NK-92 (cell line): ENCODE results near the gene ZPBP2.
"Not testable (repeated sequence)": the region's sequence is repeated elsewhere in the genome, so short reads cannot be mapped to it uniquely, and the experiment has no call there.

Experiments used
- DNase-seq: peaks from one replicate; lab custom pipeline; 2025; ENCODE audit not compliant: unreplicated experiment; lab: John Stamatoyannopoulos, UW

Gene ZPBP2

GRCh38 chr17:39854909-39855308 lies 13.1 kb upstream of the ZPBP2 start:
- no peak for DNase-seq

- DNase-seq, result not testable (repeated sequence)
Observed at GRCh38 chr17:39855911-39856649, 11.9 kb upstream of the ZPBP2 start.

- no peak for DNase-seq
Observed at GRCh38 chr17:39861235-39861634, 6.8 kb upstream of the ZPBP2 start.

GRCh38 chr17:39863244-39863917 lies 4.6 kb upstream of the ZPBP2 start:
- no peak for DNase-seq

- no peak for DNase-seq
Observed at GRCh38 chr17:39863918-39864746, 3.9 kb upstream of the ZPBP2 start, which contains the start of gene IKZF3. TSS of gene IKZF3 (minus strand) at chr17:39864312. CDS start at chr17:39864126, 186 bp downstream.

- DNase-seq, result no peak
Observed at GRCh38 chr17:39866013-39866730, 1.8 kb upstream of the ZPBP2 start.

- DNase-seq, result no peak
Observed at GRCh38 chr17:39867084-39867879, 720 bp upstream of the ZPBP2 start.

GRCh38 chr17:39868554-39868942 lies 546 bp downstream of the ZPBP2 start:
- DNase-seq, result no peak

GRCh38 chr17:39870776-39871175 lies 2.8 kb downstream of the ZPBP2 start:
- DNase-seq, result no peak

GRCh38 chr17:39871801-39872200 lies 3.8 kb downstream of the ZPBP2 start:
- no peak for DNase-seq

- no peak for DNase-seq
Observed at GRCh38 chr17:39872751-39873150, 4.7 kb downstream of the ZPBP2 start.

- DNase-seq, result not testable (repeated sequence)
Observed at GRCh38 chr17:39886102-39886501, 18.1 kb downstream of the ZPBP2 start.

GRCh38 chr17:39887078-39887477 lies 19.1 kb downstream of the ZPBP2 start:
- no peak for DNase-seq

- no peak for DNase-seq
Observed at GRCh38 chr17:39889200-39889599, 21.2 kb downstream of the ZPBP2 start.

- no peak for DNase-seq
Observed at GRCh38 chr17:39894681-39895376, 26.8 kb downstream of the ZPBP2 start.

- no peak for DNase-seq
Observed at GRCh38 chr17:39898088-39898487, 30.1 kb downstream of the ZPBP2 start.

- DNase-seq, result no peak
Observed at GRCh38 chr17:39899215-39899614, 31.2 kb downstream of the ZPBP2 start.

GRCh38 chr17:39902027-39902426 lies 34.0 kb downstream of the ZPBP2 start:
- not testable (repeated sequence) for DNase-seq

GRCh38 chr17:39903158-39903884 lies 35.3 kb downstream of the ZPBP2 start:
- DNase-seq, result no peak
